Activated T-helper 17 cell treated with anti-CD3 and anti-CD28 coated beads, Interleukin-2, amount 50 U/mL, for 72 hours (primary cell): ENCODE data around the gene DNAAF6. TPM values are rescaled to one million over a fixed set of nuclear protein-coding genes. Genes with fewer than 3 reads are reported as not detected.
"Not testable (repeated sequence)": the region's sequence is repeated elsewhere in the genome, so short reads cannot be mapped to it uniquely, and the experiment has no call there.

ENCODE experiments used
- ATAC-seq: fragments of 150-1000 bp; cut with Tn5 transposase; replicated peaks from 2 replicates; pipeline ENCODE4 v1.10.0; 2021; ENCODE audit warnings: mild to moderate bottlenecking, moderate library complexity
- H3K27ac Mint-ChIP-seq: one replicate; pipeline ENCODE4 v1.8.0; 2022; ENCODE audit warnings: mixed read lengths
- H3K27me3 Mint-ChIP-seq: one replicate; pipeline ENCODE4 v1.8.0; 2022; ENCODE audit warnings: mixed read lengths
- H3K36me3 Mint-ChIP-seq: one replicate; pipeline ENCODE4 v1.8.0; 2022; ENCODE audit warnings: low read depth, mild to moderate bottlenecking, mixed read lengths
- H3K4me1 Mint-ChIP-seq: one replicate; pipeline ENCODE4 v1.8.0; 2022; ENCODE audit warnings: mixed read lengths
- H3K4me3 Mint-ChIP-seq: one replicate; pipeline ENCODE4 v1.8.0; 2022; ENCODE audit warnings: mild to moderate bottlenecking, mixed read lengths
- H3K9me3 Mint-ChIP-seq: one replicate; pipeline ENCODE4 v1.8.0; 2022; ENCODE audit warnings: mixed read lengths
- total RNA-seq, 2 donors: library from RNA; stranded (reverse); gene quantifications; one replicate each; pipeline ENCODE4 v1.2.3, GENCODE V29; 2022

The DNAAF6 gene
- not detected for total RNA-seq

GRCh38 chrX:107205770-107206696 is at the start of gene DNAAF6, which contains the start of gene NUP62CL:
DNAAF6 (plus strand) TSS chrX:107206611; CDS start chrX:107212876, 6,265 bp downstream.
NUP62CL (minus strand) TSS chrX:107206433; CDS start chrX:107175146, 31,287 bp downstream.
- Mint-ChIP-seq H3K9me3 (no peaks in the 10 kb centered on the region), H3K27ac (peak within 1 kb of the TSS; percentile 75), H3K36me3 (no peaks in the 10 kb centered on the region), H3K4me1 (no peaks in the 10 kb centered on the region), H3K4me3 (peak within 1 kb of the TSS; percentile 87), H3K27me3 (no peaks in the 10 kb centered on the region)
- ATAC-seq = peak; percentile 97

GRCh38 chrX:107157618-107158017 is 48.8 kb upstream of the DNAAF6 start:
- H3K36me3 Mint-ChIP-seq, H3K4me1 Mint-ChIP-seq, H3K27me3 Mint-ChIP-seq, ATAC-seq, H3K27ac Mint-ChIP-seq, H3K4me3 Mint-ChIP-seq, H3K9me3 Mint-ChIP-seq: not testable (repeated sequence)

GRCh38 chrX:107167163-107167921 is 39.1 kb upstream of the DNAAF6 start:
- H3K4me1 Mint-ChIP-seq = no peaks in the 10 kb centered on the region
- no peaks in the 10 kb centered on the region for H3K36me3 Mint-ChIP-seq
- no peaks in the 10 kb centered on the region for H3K9me3 Mint-ChIP-seq
- ATAC-seq = no peak
- H3K27ac Mint-ChIP-seq = no peak overlapping the region
- H3K27me3 Mint-ChIP-seq = no peaks in the 10 kb centered on the region
- H3K4me3 Mint-ChIP-seq = no peak overlapping the region

GRCh38 chrX:107168257-107168656 is 38.2 kb upstream of the DNAAF6 start:
- H3K27me3 Mint-ChIP-seq = no peaks in the 10 kb centered on the region
- no peaks in the 10 kb centered on the region for H3K4me1 Mint-ChIP-seq
- H3K4me3 Mint-ChIP-seq = no peak overlapping the region
- H3K9me3 Mint-ChIP-seq = no peaks in the 10 kb centered on the region
- no peak overlapping the region for H3K27ac Mint-ChIP-seq
- no peaks in the 10 kb centered on the region for H3K36me3 Mint-ChIP-seq
- no peak for ATAC-seq

GRCh38 chrX:107168712-107169111 is 37.7 kb upstream of the DNAAF6 start:
- no peaks in the 10 kb centered on the region for H3K27me3 Mint-ChIP-seq
- no peak overlapping the region for H3K27ac Mint-ChIP-seq
- H3K36me3 Mint-ChIP-seq = no peaks in the 10 kb centered on the region
- H3K9me3 Mint-ChIP-seq = no peaks in the 10 kb centered on the region
- no peak overlapping the region for H3K4me3 Mint-ChIP-seq
- H3K4me1 Mint-ChIP-seq = no peaks in the 10 kb centered on the region
- ATAC-seq = no peak

GRCh38 chrX:107171369-107172102 is 34.9 kb upstream of the DNAAF6 start:
- no peaks in the 10 kb centered on the region for H3K9me3 Mint-ChIP-seq
- no peak overlapping the region for H3K27ac Mint-ChIP-seq
- peak; percentile 67 for ATAC-seq
- H3K36me3 Mint-ChIP-seq = no peaks in the 10 kb centered on the region
- no peaks in the 10 kb centered on the region for H3K4me1 Mint-ChIP-seq
- no peaks in the 10 kb centered on the region for H3K27me3 Mint-ChIP-seq
- no peak overlapping the region for H3K4me3 Mint-ChIP-seq

- no peak for ATAC-seq
- no peaks in the 10 kb centered on the region for H3K4me1 Mint-ChIP-seq
- H3K4me3 Mint-ChIP-seq = no peak overlapping the region
- no peaks in the 10 kb centered on the region for H3K36me3 Mint-ChIP-seq
- no peaks in the 10 kb centered on the region for H3K9me3 Mint-ChIP-seq
- no peak overlapping the region for H3K27ac Mint-ChIP-seq
- H3K27me3 Mint-ChIP-seq = no peaks in the 10 kb centered on the region
These were observed 9.1 kb upstream of the DNAAF6 start for GRCh38 chrX:107197319-107197718.

- H3K36me3 Mint-ChIP-seq, H3K27ac Mint-ChIP-seq, H3K4me3 Mint-ChIP-seq, H3K9me3 Mint-ChIP-seq, H3K27me3 Mint-ChIP-seq, H3K4me1 Mint-ChIP-seq, ATAC-seq: not testable (repeated sequence)
These were observed 8.3 kb upstream of the DNAAF6 start for GRCh38 chrX:107198074-107198473.

- Mint-ChIP-seq H3K4me1 (no peaks in the 10 kb centered on the region), H3K9me3 (no peaks in the 10 kb centered on the region), H3K4me3 (no peak overlapping the region), H3K27ac (no peak overlapping the region), H3K36me3 (no peaks in the 10 kb centered on the region), H3K27me3 (no peaks in the 10 kb centered on the region)
- no peak for ATAC-seq
These were observed 6.9 kb upstream of the DNAAF6 start for GRCh38 chrX:107199491-107199890.

GRCh38 chrX:107204068-107204605 is 2.3 kb upstream of the DNAAF6 start:
- Mint-ChIP-seq H3K27ac (no peak overlapping the region), H3K4me1 (no peaks in the 10 kb centered on the region), H3K36me3 (no peaks in the 10 kb centered on the region), H3K9me3 (no peaks in the 10 kb centered on the region), H3K4me3 (no peak overlapping the region), H3K27me3 (no peaks in the 10 kb centered on the region)
- no peak for ATAC-seq

GRCh38 chrX:107206697-107207065 is 270 bp downstream of the DNAAF6 start:
- H3K4me1 Mint-ChIP-seq = no peaks in the 10 kb centered on the region
- peak overlapping the region; percentile 87 for H3K4me3 Mint-ChIP-seq
- peak overlapping the region; percentile 75 for H3K27ac Mint-ChIP-seq
- H3K27me3 Mint-ChIP-seq = no peaks in the 10 kb centered on the region
- no peaks in the 10 kb centered on the region for H3K36me3 Mint-ChIP-seq
- no peaks in the 10 kb centered on the region for H3K9me3 Mint-ChIP-seq
- ATAC-seq = no peak

- Mint-ChIP-seq H3K36me3 (no peaks in the 10 kb centered on the region), H3K27me3 (no peaks in the 10 kb centered on the region), H3K4me3 (no peak overlapping the region), H3K4me1 (no peaks in the 10 kb centered on the region), H3K27ac (peak overlapping the region; percentile 56), H3K9me3 (no peaks in the 10 kb centered on the region)
- ATAC-seq = no peak
These were observed 678 bp downstream of the DNAAF6 start for GRCh38 chrX:107207089-107207488.

- Mint-ChIP-seq H3K36me3 (no peaks in the 10 kb centered on the region), H3K27me3 (no peaks in the 10 kb centered on the region), H3K27ac (no peak overlapping the region), H3K4me1 (no peaks in the 10 kb centered on the region), H3K9me3 (no peaks in the 10 kb centered on the region), H3K4me3 (no peak overlapping the region)
- no peak for ATAC-seq
These were observed 1.5 kb downstream of the DNAAF6 start for GRCh38 chrX:107207943-107208342.

- Mint-ChIP-seq H3K9me3 (no peaks in the 10 kb centered on the region), H3K27ac (no peak overlapping the region), H3K4me3 (no peak overlapping the region)
These were observed 7.1 kb downstream of the DNAAF6 start for GRCh38 chrX:107213477-107213876.

More at GRCh38 chrX:107213477-107213876, 7.1 kb downstream of the DNAAF6 start:
- Mint-ChIP-seq H3K27me3 (peaks cover 4% of the 10 kb centered on the region), H3K4me1 (no peaks in the 10 kb centered on the region), H3K36me3 (no peaks in the 10 kb centered on the region)
- no peak for ATAC-seq
